Keratinocyte (primary cell): ENCODE measurements around the gene ENGASE. TPM values are rescaled to one million over a fixed set of nuclear protein-coding genes. Genes with fewer than 3 reads are reported as not detected.
"Not testable (repeated sequence)": the region's sequence is repeated elsewhere in the genome, so short reads cannot be mapped to it uniquely, and the experiment has no call there.

Experiments used
- DNase-seq: peaks from one replicate; pipeline ENCODE4 v3.0.0-alpha.2; 2011; ENCODE audit warnings: low read depth, missing footprints, low spot score
- FAIRE-seq: peaks from 2 replicates; lab custom pipeline; 2011; peaks lifted over from hg19 to GRCh38; lab: Jason Lieb, UNC
- H2AFZ ChIP-seq: 2 replicates; pipeline ENCODE4 v1.6.0; 2012; ENCODE audit warnings: low read length, control low read depth, inconsistent platforms; ENCODE audit not compliant: control insufficient read depth
- H3K27ac ChIP-seq: 2 replicates; pipeline ENCODE4 v1.5.1; 2011; ENCODE audit warnings: low read length; ENCODE audit not compliant: control insufficient read depth, insufficient read depth
- H3K27me3 ChIP-seq: 3 replicates; pipeline ENCODE4 v1.6.0; 2011; ENCODE audit warnings: low read length; ENCODE audit not compliant: control insufficient read depth, insufficient read depth; ENCODE audit errors: extremely low read depth
- H3K36me3 ChIP-seq, 2 experiments: 2 replicates in 1 of 2; 3 replicates in 1 of 2; pipeline ENCODE4 v1.5.1; 2011; ENCODE audit warnings: low read length in 2 of 2, mild to moderate bottlenecking in 1 of 2; ENCODE audit not compliant: control insufficient read depth in 2 of 2, insufficient read depth in 2 of 2; ENCODE audit errors: extremely low read depth in 1 of 2
- H3K4me1 ChIP-seq: 3 replicates; pipeline ENCODE4 v1.5.1; 2011; ENCODE audit warnings: low read length; ENCODE audit not compliant: control insufficient read depth, insufficient read depth; ENCODE audit errors: extremely low read depth
- H3K4me2 ChIP-seq: 3 replicates; pipeline ENCODE4 v1.6.0; 2011; ENCODE audit warnings: low read depth, low read length; ENCODE audit not compliant: control insufficient read depth, insufficient read depth; ENCODE audit errors: extremely low read depth
- H3K4me3 ChIP-seq, 3 experiments: fragments of 200-600 bp in 1 of 3; sonication (generic) in 1 of 3; 2 replicates in 2 of 3; 3 replicates in 1 of 3; pipeline ENCODE4 v1.5.1; 2011 to 2016; ENCODE audit warnings: low read length in 3 of 3, mild to moderate bottlenecking in 3 of 3, control low read depth in 2 of 3, inconsistent platforms in 1 of 3, low read depth in 1 of 3, mixed read lengths in 1 of 3, mixed run types in 1 of 3, moderate library complexity in 1 of 3; ENCODE audit not compliant: control insufficient read depth in 2 of 3, insufficient read depth in 2 of 3; ENCODE audit errors: extremely low read depth in 1 of 3
- H3K79me2 ChIP-seq: 2 replicates; pipeline ENCODE4 v1.6.0; 2012; ENCODE audit warnings: low read length; ENCODE audit not compliant: control insufficient read depth, insufficient read depth
- H3K9ac ChIP-seq: 3 replicates; pipeline ENCODE4 v1.6.0; 2011; ENCODE audit warnings: low read length; ENCODE audit not compliant: control insufficient read depth, insufficient read depth; ENCODE audit errors: extremely low read depth
- H3K9me1 ChIP-seq: 3 replicates; pipeline ENCODE4 v1.6.0; 2011; ENCODE audit warnings: low read length; ENCODE audit not compliant: control insufficient read depth, insufficient read depth; ENCODE audit errors: extremely low read depth
- H3K9me3 ChIP-seq: 2 replicates; pipeline ENCODE4 v1.5.1; 2012; ENCODE audit warnings: low read depth, low read length; ENCODE audit not compliant: control insufficient read depth
- H4K20me1 ChIP-seq: 3 replicates; pipeline ENCODE4 v1.6.0; 2011; ENCODE audit warnings: low read length; ENCODE audit not compliant: control insufficient read depth, insufficient read depth; ENCODE audit errors: extremely low read depth
- CTCF ChIP-seq, 3 experiments: IDR thresholded peaks in 1 of 3; conservative IDR thresholded peaks in 1 of 3; optimal IDR thresholded peaks in 1 of 3; 2 replicates in 2 of 3; 3 replicates in 1 of 3; pipeline versions ENCODE3 to v1.5.1; 2011; ENCODE audit warnings: low read length in 3 of 3, mild to moderate bottlenecking in 3 of 3, moderate library complexity in 2 of 3, control low read depth in 1 of 3, inconsistent platforms in 1 of 3; ENCODE audit not compliant: insufficient read depth in 2 of 3; ENCODE audit errors: extremely low read depth in 1 of 3
- EZH2 ChIP-seq: IDR thresholded peaks from one replicate; pipeline ENCODE4 v1.6.1; 2012; ENCODE audit warnings: inconsistent platforms, mild to moderate bottlenecking, low read length, moderate library complexity
- dilution Hi-C: fragments of 300-500 bp; cut with MboI; formaldehyde crosslinking; loops from one replicate; pipeline ENCODE4 v1.7.0; 2020; ENCODE audit warnings: low sequenced_read_pairs; ENCODE audit not compliant: extremely low pct_ligation_motif_present
- polyA plus RNA-seq, 5 experiments: library from polyadenylated mRNA; depleted of rRNA in 3 of 5; stranded (reverse) in 3 of 5; stranded (forward) in 1 of 5; unstranded in 1 of 5; fragments of >200 nt; gene quantifications; 1 replicate in 1 of 5; 2 replicates in 3 of 5; 3 replicates in 1 of 5; pipeline versions ENCODE4 v1.2.1 to v1.2.3, GENCODE V29; 2011 to 2012; ENCODE audit warnings: missing spikeins in 2 of 5, low read depth in 1 of 5, low replicate concordance in 1 of 5

The ENGASE gene
- polyA plus RNA-seq, 1 donor (not counting 4 experiments of a cell fraction or from before 2014, with no cell fraction given) = 6.6 TPM

GRCh38 chr17:79029327-79030009 lies 45.2 kb upstream of the ENGASE start:
- TF ChIP-seq CTCF (optimal IDR thresholded peaks at IDR 0.05 in 1 of 3, IDR thresholded peaks at IDR 0.05 in 1 of 3, conservative IDR thresholded peaks at IDR 0.05 in 1 of 3; ENCODE audit: extremely low read depth in 1 of 3, insufficient read depth in 2 of 3, low read length in 3 of 3) = no peak
- no peak for TF ChIP-seq EZH2
- dilution Hi-C loops = loop anchor here (25.0 kb wide), 1 partner anchor 358 kb away; no protein-coding TSS in a partner anchor
- no peak for FAIRE-seq
- H3K27ac ChIP-seq = no peak overlapping the region
- no peaks in the 10 kb centered on the region for H3K9me1 ChIP-seq
- no peak for DNase-seq
- H3K27me3 ChIP-seq = no peaks in the 10 kb centered on the region
- peaks cover 62% of the 10 kb centered on the region for H3K4me1 ChIP-seq
- H3K9me3 ChIP-seq = no peaks in the 10 kb centered on the region
- no peak overlapping the region for H3K9ac ChIP-seq
- H3K79me2 ChIP-seq = no peaks in the 10 kb centered on the region
- H2AFZ ChIP-seq = no peak overlapping the region
- no peak overlapping the region for H3K4me2 ChIP-seq
- H3K36me3 ChIP-seq = no peaks in the 10 kb centered on the region
- H3K4me3 ChIP-seq = no peak overlapping the region
- no peaks in the 10 kb centered on the region for H4K20me1 ChIP-seq

- H3K36me3 ChIP-seq, H3K27me3 ChIP-seq, H3K27ac ChIP-seq, H3K4me3 ChIP-seq, H2AFZ ChIP-seq, H3K9ac ChIP-seq, H4K20me1 ChIP-seq, DNase-seq, H3K79me2 ChIP-seq, H3K9me3 ChIP-seq, FAIRE-seq, H3K4me2 ChIP-seq, H3K9me1 ChIP-seq: not testable (repeated sequence)
- peaks cover 57% of the 10 kb centered on the region for H3K4me1 ChIP-seq
- dilution Hi-C loops = loop anchor here (25.0 kb wide), 1 partner anchor 357 kb away; no protein-coding TSS in a partner anchor
Measured at GRCh38 chr17:79030636-79031035, 44.0 kb upstream of the ENGASE start.
